Adrenal gland (tissue), 12 donors: ENCODE measurements around the gene AOC2. TPM values are rescaled to one million over a fixed set of nuclear protein-coding genes. Genes with fewer than 3 reads are reported as not detected.
"Not testable (repeated sequence)": the region's sequence is repeated elsewhere in the genome, so short reads cannot be mapped to it uniquely, and the experiment has no call there.

Experiments used
- DNase-seq, 7 donors: peaks; one replicate each; pipeline ENCODE4 v3.0.0-alpha.2; 2019 to 2020
- H3K27ac ChIP-seq, 5 donors: fragments of 200-600 bp; sonication (generic) in 4 of 5; 1 replicate in 3 of 5; 2 replicates in 2 of 5; pipeline versions ENCODE4 v1.5.1 to v1.8.0; 2016 to 2020; ENCODE audit warnings: mild to moderate bottlenecking in 1 of 5
- H3K27me3 ChIP-seq: fragments of 200-600 bp; 2 replicates; pipeline ENCODE4 v1.8.0; 2021
- H3K36me3 ChIP-seq, 2 donors: fragments of 200-600 bp; replicated peaks in 1 of 2; 1 replicate in 1 of 2; 2 replicates in 1 of 2; pipeline versions ENCODE4 v1.5.1 to v1.8.0; 2018 to 2022
- H3K4me1 ChIP-seq, 2 donors: fragments of 200-600 bp; replicated peaks in 1 of 2; 1 replicate in 1 of 2; 2 replicates in 1 of 2; pipeline versions ENCODE4 v1.5.1 to v1.8.0; 2018 to 2021
- H3K4me3 ChIP-seq, 4 donors: fragments of 200-600 bp; sonication (generic) in 3 of 4; one replicate each; pipeline ENCODE4 v1.5.1; 2016 to 2018
- H3K9me3 ChIP-seq, 3 donors: fragments of 200-600 bp; sonication (generic) in 1 of 3; replicated peaks in 1 of 3; 1 replicate in 2 of 3; 2 replicates in 1 of 3; pipeline versions ENCODE4 v1.5.1 to v1.8.0; 2016 to 2021
- POLR2A ChIP-seq, 2 donors: fragments of 450-650 bp; IDR thresholded peaks; one replicate each; pipeline ENCODE4 v1.6.1; 2017; ENCODE audit warnings: antibody characterized with exemption in 2 of 2, mild to moderate bottlenecking in 2 of 2, moderate library complexity in 1 of 2
- WGBS, 4 donors: extraction: QIAGEN DNeasy Blood & Tissue Kit in 2 of 4; methylation state at CpG; one replicate each; pipeline versions ENCODE4 v1.1.5 to v1.1.7; 2013 to 2017; 5-methylcytosine and 5-hydroxymethylcytosine counted together
- intact Hi-C, 2 donors: fragments of 100-400 bp; cut with DNase I; formaldehyde crosslinking; loops; one replicate each; pipeline versions ENCODE4 v1.14.1 to v1.15.0; 2022 to 2023
- polyA plus RNA-seq, 3 donors: library from polyadenylated mRNA; stranded (reverse); fragments of 200-250 nt in 2 of 3; fragments of 350-450 nt in 1 of 3; fragmentation: Illumina TruSeq in 1 of 3; extraction: RNeasy Lipid Tissue Mini Kit (QIAGEN cat#74804) in 1 of 3; gene quantifications; one replicate each; pipeline ENCODE4 v1.2.3, GENCODE V29; 2013 to 2014
- total RNA-seq, 9 donors: library from RNA; depleted of rRNA in 4 of 9; stranded (reverse); fragments of >200 nt in 4 of 9; fragments of 120-200 nt in 1 of 9; fragmentation: NEBNext Ultra II Directional in 1 of 9; extraction: Animal tissue kit (Norgen Biotek cat#: 25700) in 1 of 9; gene quantifications; one replicate each; pipeline versions ENCODE4 v1.1.0 to v1.2.4, GENCODE V29; 2013 to 2023
- TF ChIP-seq, protein P1 (sequence below), 6 experiments: fragments of 450-650 bp in 4 of 6; fragments of 200-600 bp in 2 of 6; sonication (generic) in 1 of 6; IDR thresholded peaks; 1 replicate in 5 of 6; 2 replicates in 1 of 6; pipeline versions ENCODE4 v1.5.1 to v1.8.0; 2016 to 2021; ENCODE audit warnings: antibody characterized with exemption in 6 of 6, mild to moderate bottlenecking in 2 of 6, moderate library complexity in 1 of 6
- donor health status: healthy with polysubstance abuse.
- donor health status: Bipolar disorder and iron deficiency.
- donor health status: DM: yes; HTN: yes; CAD: no.
- donor health status: DM: no; HTN: no; CAD: no.
- donor health status: DM: no; HTN: no; CAD: no.
- donor health status: DM: yes; HTN: yes; CAD: no.

The AOC2 gene
- total and polyA plus RNA-seq, 12 donors, result 0.60 to 2.2 (median 1.4) TPM

DNA sequence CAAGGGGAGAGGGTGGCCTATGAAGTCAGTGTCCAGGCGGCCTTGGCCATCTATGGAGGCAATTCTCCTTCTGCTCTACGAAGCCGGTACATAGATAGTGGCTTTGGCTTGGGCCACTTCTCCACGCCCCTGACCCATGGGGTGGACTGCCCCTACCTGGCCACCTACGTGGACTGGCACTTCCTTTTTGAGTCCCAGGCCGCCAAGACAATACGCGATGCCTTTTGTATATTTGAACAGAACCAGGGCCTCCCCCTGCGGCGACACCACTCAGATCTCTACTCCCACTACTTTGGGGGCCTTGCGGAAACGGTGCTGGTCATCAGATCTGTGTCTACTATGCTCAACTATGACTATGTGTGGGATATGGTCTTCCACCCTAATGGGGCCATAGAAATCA, 24.0 kb downstream of the AOC2 start:
- H3K27me3 ChIP-seq, result no peaks in the 10 kb centered on the region
- 89 to 95% (median 93%) methylated on average over 11 to 12 of the region's 12 CpGs for WGBS, 4 donors
- intact Hi-C loops, result no loop called here
- no peak for TF ChIP-seq POLR2A (IDR thresholded peaks at IDR 0.05)
- TF ChIP-seq, protein P1, sequence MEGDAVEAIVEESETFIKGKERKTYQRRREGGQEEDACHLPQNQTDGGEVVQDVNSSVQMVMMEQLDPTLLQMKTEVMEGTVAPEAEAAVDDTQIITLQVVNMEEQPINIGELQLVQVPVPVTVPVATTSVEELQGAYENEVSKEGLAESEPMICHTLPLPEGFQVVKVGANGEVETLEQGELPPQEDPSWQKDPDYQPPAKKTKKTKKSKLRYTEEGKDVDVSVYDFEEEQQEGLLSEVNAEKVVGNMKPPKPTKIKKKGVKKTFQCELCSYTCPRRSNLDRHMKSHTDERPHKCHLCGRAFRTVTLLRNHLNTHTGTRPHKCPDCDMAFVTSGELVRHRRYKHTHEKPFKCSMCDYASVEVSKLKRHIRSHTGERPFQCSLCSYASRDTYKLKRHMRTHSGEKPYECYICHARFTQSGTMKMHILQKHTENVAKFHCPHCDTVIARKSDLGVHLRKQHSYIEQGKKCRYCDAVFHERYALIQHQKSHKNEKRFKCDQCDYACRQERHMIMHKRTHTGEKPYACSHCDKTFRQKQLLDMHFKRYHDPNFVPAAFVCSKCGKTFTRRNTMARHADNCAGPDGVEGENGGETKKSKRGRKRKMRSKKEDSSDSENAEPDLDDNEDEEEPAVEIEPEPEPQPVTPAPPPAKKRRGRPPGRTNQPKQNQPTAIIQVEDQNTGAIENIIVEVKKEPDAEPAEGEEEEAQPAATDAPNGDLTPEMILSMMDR (IDR thresholded peaks at IDR 0.05), result no peak
- H3K4me1 ChIP-seq, result no peaks in the 10 kb centered on the region
- no peaks in the 10 kb centered on the region for H3K9me3 ChIP-seq
- no peak overlapping the region for H3K4me3 ChIP-seq
- DNase-seq, result no peak
- no peaks in the 10 kb centered on the region for H3K36me3 ChIP-seq
- H3K27ac ChIP-seq, result no peak overlapping the region

DNA sequence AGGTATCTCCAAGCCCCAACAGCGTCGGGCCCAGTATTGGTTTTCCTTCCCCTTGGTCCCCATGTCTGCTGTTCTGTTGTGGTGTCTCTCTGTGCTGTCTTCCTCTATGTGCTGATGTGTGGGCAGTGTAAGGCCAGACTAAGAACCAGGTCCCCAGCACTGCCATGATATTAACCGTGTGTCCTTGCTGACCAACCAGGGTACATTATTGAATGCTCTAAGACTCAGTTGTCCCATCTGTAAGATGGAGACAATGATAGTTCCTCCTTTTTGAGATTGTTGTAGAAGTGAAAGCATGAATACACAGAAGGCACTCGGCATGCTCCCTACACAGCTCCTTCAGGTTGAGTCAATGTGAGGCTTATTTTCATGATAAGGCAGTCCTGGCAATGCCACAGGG, 27.3 kb downstream of the AOC2 start:
- H3K4me3 ChIP-seq, result no peak overlapping the region
- H3K9me3 ChIP-seq, result no peaks in the 10 kb centered on the region
- H3K27me3 ChIP-seq, result no peaks in the 10 kb centered on the region
- TF ChIP-seq POLR2A (IDR thresholded peaks at IDR 0.05), result no peak
- TF ChIP-seq, protein P1 (IDR thresholded peaks at IDR 0.05), result no peak
- intact Hi-C loops, result no loop called here
- 85 to 93% (median 90%) methylated on average over 4 of the region's 4 CpGs for WGBS, 4 donors
- DNase-seq, result no peak
- H3K36me3 ChIP-seq, result no peaks in the 10 kb centered on the region
- H3K4me1 ChIP-seq, result no peaks in the 10 kb centered on the region
- H3K27ac ChIP-seq, result no peak overlapping the region

DNA sequence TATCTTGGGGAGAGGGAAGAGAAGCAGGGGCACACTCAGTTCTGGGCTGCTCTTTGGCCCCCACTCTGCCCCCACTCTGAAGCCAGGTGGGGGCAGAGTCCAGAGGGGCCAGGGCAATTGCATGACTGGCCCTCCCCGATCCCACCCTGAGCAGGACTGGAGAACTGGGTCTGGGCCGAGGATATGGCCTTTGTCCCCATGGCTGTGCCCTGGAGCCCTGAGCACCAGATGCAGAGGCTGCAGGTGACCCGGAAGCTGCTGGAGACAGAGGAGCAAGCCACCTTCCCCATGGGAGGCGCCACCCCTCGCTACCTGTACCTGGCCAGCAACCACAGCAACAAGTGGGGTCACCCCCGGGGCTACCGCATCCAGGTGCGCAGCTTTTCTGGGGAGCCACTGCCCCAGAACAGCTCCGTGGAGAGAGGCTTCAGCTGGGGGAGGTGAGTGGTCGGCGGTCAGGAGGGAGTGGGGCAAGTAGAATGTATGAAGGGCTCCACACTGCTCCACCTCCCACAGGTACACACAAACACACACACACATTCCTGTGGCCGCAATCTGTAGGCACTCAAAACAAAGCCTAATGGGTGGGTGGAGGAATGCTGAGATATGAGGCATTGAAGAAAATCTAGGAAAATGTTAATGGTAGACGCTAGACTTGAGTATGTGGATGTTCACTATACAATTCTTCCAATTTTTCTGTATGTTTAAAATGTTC, 28.0 kb downstream of the AOC2 start:
- no peak for DNase-seq
- 85 to 97% (median 94%) methylated on average over 6 to 13 of the region's 13 CpGs for WGBS, 4 donors
- intact Hi-C loops, result no loop called here

DNA sequence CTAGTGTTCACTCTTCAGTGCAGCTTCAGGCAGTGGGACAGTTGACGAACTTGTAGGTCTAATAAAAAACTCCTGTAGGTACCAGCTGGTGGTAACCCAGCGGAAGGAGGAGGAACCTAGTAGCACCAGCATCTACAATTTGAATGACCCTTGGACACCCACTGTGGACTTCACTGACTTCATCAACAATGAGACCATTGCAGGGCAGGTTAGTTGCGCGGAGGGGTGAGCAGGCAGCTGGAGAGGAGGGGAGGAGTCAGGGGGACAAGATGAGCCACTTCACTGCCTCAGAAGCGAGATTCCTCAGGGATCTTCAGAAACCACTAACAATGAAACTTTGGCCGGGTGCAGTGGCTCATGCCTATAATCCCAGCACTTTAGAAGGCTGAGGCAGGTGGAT, 28.9 kb downstream of the AOC2 start:
- intact Hi-C loops, result no loop called here
- 85 to 92% (median 85%) methylated on average over 6 of the region's 6 CpGs for WGBS, 4 donors
- no peak overlapping the region for H3K27ac ChIP-seq
- no peaks in the 10 kb centered on the region for H3K36me3 ChIP-seq
- no peak for TF ChIP-seq POLR2A (IDR thresholded peaks at IDR 0.05)
- TF ChIP-seq, protein P1 (IDR thresholded peaks at IDR 0.05), result no peak
- H3K4me3 ChIP-seq, result no peak overlapping the region
- H3K9me3 ChIP-seq, result no peaks in the 10 kb centered on the region
- H3K27me3 ChIP-seq, result no peaks in the 10 kb centered on the region
- DNase-seq, result no peak
- H3K4me1 ChIP-seq, result no peaks in the 10 kb centered on the region

More for the DNA sequence above, 28.0 kb downstream of the AOC2 start:
- Histone ChIP-seq H3K4me1 (no peaks in the 10 kb centered on the region), H3K9me3 (no peaks in the 10 kb centered on the region), H3K27me3 (no peaks in the 10 kb centered on the region), H3K36me3 (no peaks in the 10 kb centered on the region), H3K4me3 (no peak overlapping the region), H3K27ac (no peak overlapping the region)
- TF ChIP-seq, protein P1 (IDR thresholded peaks at IDR 0.05), result no peak
- TF ChIP-seq POLR2A (IDR thresholded peaks at IDR 0.05), result no peak

DNA sequence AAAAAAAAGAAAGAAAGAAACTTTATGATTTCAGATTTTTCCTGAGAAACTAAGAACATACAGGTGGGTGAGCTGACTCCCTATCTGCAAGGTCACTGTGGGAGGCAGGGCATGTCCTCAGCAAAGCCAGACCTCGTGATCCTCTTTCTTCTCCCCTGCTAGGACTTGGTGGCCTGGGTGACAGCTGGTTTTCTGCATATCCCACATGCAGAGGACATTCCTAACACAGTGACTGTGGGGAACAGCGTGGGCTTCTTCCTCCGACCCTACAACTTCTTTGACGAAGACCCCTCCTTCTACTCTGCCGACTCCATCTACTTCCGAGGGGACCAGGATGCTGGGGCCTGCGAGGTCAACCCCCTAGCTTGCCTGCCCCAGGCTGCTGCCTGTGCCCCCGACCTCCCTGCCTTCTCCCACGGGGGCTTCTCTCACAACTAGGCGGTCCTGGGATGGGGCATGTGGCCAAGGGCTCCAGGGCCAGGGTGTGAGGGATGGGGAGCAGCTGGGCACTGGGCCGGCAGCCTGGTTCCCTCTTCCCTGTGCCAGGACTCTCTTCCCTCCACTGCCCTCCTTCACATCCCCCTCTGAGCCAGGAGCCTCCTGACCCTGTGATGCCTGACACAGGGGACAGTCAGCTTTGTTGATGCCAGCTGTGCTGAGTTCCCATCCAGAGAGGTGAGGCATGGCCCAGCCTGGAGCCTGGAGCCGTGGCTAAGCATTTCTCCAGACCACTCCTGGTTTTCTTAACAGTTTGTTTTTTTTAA, 29.7 kb downstream of the AOC2 start:
- DNase-seq, H3K4me1 ChIP-seq, intact Hi-C loops, H3K27me3 ChIP-seq, H3K36me3 ChIP-seq, H3K9me3 ChIP-seq, H3K27ac ChIP-seq, H3K4me3 ChIP-seq: not testable (repeated sequence)
- 83 to 94% (median 86%) methylated on average over 6 to 9 of the region's 12 CpGs for WGBS, 4 donors
